ENCODE results near the gene ADAMTSL3. TPM values are rescaled to one million over a fixed set of nuclear protein-coding genes. Genes with fewer than 3 reads are reported as not detected.

Gene ADAMTSL3
- total and polyA plus RNA-seq, 4 donors: 0.85 to 58.2 (median 7.9) TPM

- H3K27me3 ChIP-seq (ENCODE audit: control insufficient read depth in 3 of 3, insufficient read depth in 3 of 3, low read length in 2 of 3): no peaks in the 10 kb centered on the region
- no peak for ATAC-seq (ENCODE audit: insufficient read depth, low FRiP score)
- DNase-seq: no peak
- H3K9me3 ChIP-seq (ENCODE audit: control insufficient read depth in 4 of 4, insufficient read depth in 3 of 4, low read length in 3 of 4): peaks cover 0 to 5% (median 0%) of the 10 kb centered on the region in 4 donors
- no peak overlapping the region for H3K4me3 ChIP-seq
- H3K4me1 ChIP-seq (ENCODE audit: control insufficient read depth in 5 of 5, insufficient read depth in 5 of 5, low read length in 5 of 5): peaks cover 0 to 5% (median 0%) of the 10 kb centered on the region in 5 donors
- H3K9ac ChIP-seq (ENCODE audit: insufficient read depth in 1 of 2, low read length in 2 of 2): no peak overlapping the region
- no peaks in the 10 kb centered on the region for H3K36me3 ChIP-seq (ENCODE audit: control insufficient read depth in 4 of 4, insufficient read depth in 4 of 4, low read length in 4 of 4)
- TF ChIP-seq CTCF (IDR thresholded peaks at IDR 0.05; ENCODE audit: control extremely low read depth, extremely low read depth): no peak
- WGBS, 2 donors: 84 to 91% methylated on average over 6 of the region's 6 CpGs
- no peak overlapping the region for H3K27ac ChIP-seq (ENCODE audit: low read depth in 1 of 2, low read length in 1 of 2)
Observed at GRCh38 chr15:84003791-84004503, 350.0 kb downstream of the ADAMTSL3 start.

- WGBS, 2 donors: 68 to 70% methylated on average over 4 of the region's 4 CpGs
- no peak for TF ChIP-seq CTCF (IDR thresholded peaks at IDR 0.05; ENCODE audit: control extremely low read depth, extremely low read depth)
- peak in 1 of 3 donors; percentile 63 for DNase-seq
Observed at GRCh38 chr15:84006421-84006820, 352.5 kb downstream of the ADAMTSL3 start.

GRCh38 chr15:84009616-84010015 lies 355.7 kb downstream of the ADAMTSL3 start:
- H3K4me1 ChIP-seq (ENCODE audit: control insufficient read depth in 5 of 5, insufficient read depth in 5 of 5, low read length in 5 of 5): peaks cover 0 to 5% (median 0%) of the 10 kb centered on the region in 5 donors
- TF ChIP-seq CTCF (IDR thresholded peaks at IDR 0.05; ENCODE audit: control extremely low read depth, extremely low read depth): no peak
- ATAC-seq (ENCODE audit: insufficient read depth, low FRiP score) (no peak), DNase-seq (no peak)
- H3K9ac ChIP-seq (ENCODE audit: insufficient read depth in 1 of 2, low read length in 2 of 2): no peak overlapping the region
- WGBS, 2 donors: 92 to 93% methylated on average over 7 of the region's 7 CpGs
- no peak overlapping the region for H3K4me3 ChIP-seq
- H3K27me3 ChIP-seq (ENCODE audit: control insufficient read depth in 3 of 3, insufficient read depth in 3 of 3, low read length in 2 of 3): no peaks in the 10 kb centered on the region
- no peak overlapping the region for H3K27ac ChIP-seq (ENCODE audit: low read depth in 1 of 2, low read length in 1 of 2)
- H3K36me3 ChIP-seq (ENCODE audit: control insufficient read depth in 4 of 4, insufficient read depth in 4 of 4, low read length in 4 of 4): no peaks in the 10 kb centered on the region
- peaks cover 0 to 8% (median 3%) of the 10 kb centered on the region in 4 donors for H3K9me3 ChIP-seq (ENCODE audit: control insufficient read depth in 4 of 4, insufficient read depth in 3 of 4, low read length in 3 of 4)

More at GRCh38 chr15:84006421-84006820, 352.5 kb downstream of the ADAMTSL3 start:
- Histone ChIP-seq H3K4me1 (ENCODE audit: control insufficient read depth in 5 of 5, insufficient read depth in 5 of 5, low read length in 5 of 5) (peaks cover 0 to 5% (median 0%) of the 10 kb centered on the region in 5 donors), H3K9ac (ENCODE audit: insufficient read depth in 1 of 2, low read length in 2 of 2) (no peak overlapping the region), H3K36me3 (ENCODE audit: control insufficient read depth in 4 of 4, insufficient read depth in 4 of 4, low read length in 4 of 4) (no peaks in the 10 kb centered on the region), H3K27ac (ENCODE audit: low read depth in 1 of 2, low read length in 1 of 2) (no peak overlapping the region), H3K27me3 (ENCODE audit: control insufficient read depth in 3 of 3, insufficient read depth in 3 of 3, low read length in 2 of 3) (no peaks in the 10 kb centered on the region), H3K9me3 (ENCODE audit: control insufficient read depth in 4 of 4, insufficient read depth in 3 of 4, low read length in 3 of 4) (peaks cover 0 to 5% (median 2%) of the 10 kb centered on the region in 4 donors), H3K4me3 (no peak overlapping the region)
- ATAC-seq (ENCODE audit: insufficient read depth, low FRiP score): no peak

Measured in lung (tissue), 12 donors.